Left ventricle myocardium inferior (tissue), 1 donor: ENCODE data around the gene ADAMTSL1. TPM values are rescaled to one million over a fixed set of nuclear protein-coding genes. Genes with fewer than 3 reads are reported as not detected.

ENCODE experiments used
- DNase-seq: peaks from one replicate; pipeline ENCODE4 v3.0.0-alpha.2; 2020
- H3K27ac ChIP-seq: fragments of 200-600 bp; replicated peaks from 2 replicates; pipeline ENCODE4 v1.8.0; 2021
- H3K27me3 ChIP-seq: fragments of 200-600 bp; 2 replicates; pipeline ENCODE4 v1.8.0; 2021; ENCODE audit warnings: low read depth
- H3K36me3 ChIP-seq: fragments of 200-600 bp; 2 replicates; pipeline ENCODE4 v1.8.0; 2021
- H3K4me1 ChIP-seq: fragments of 200-600 bp; 2 replicates; pipeline ENCODE4 v1.8.0; 2021
- H3K4me3 ChIP-seq: fragments of 200-600 bp; 2 replicates; pipeline ENCODE4 v1.8.0; 2021; ENCODE audit warnings: mild to moderate bottlenecking, moderate library complexity
- H3K9me3 ChIP-seq: fragments of 200-600 bp; replicated peaks from 2 replicates; pipeline ENCODE4 v1.8.0; 2021
- intact Hi-C: fragments of 100-400 bp; cut with micrococcal nuclease; formaldehyde crosslinking; loops from one replicate; pipeline ENCODE4 v1.11.0; 2022
- total RNA-seq: library from RNA; stranded (reverse); fragmentation: NEBNext Ultra II Directional; extraction: Animal tissue kit (Norgen Biotek cat#: 25700); gene quantifications from one replicate; pipeline ENCODE4 v1.2.1, GENCODE V29; 2021
- TF ChIP-seq, protein P1 (sequence below): fragments of 200-600 bp; IDR thresholded peaks from 2 replicates; pipeline ENCODE4 v1.8.0; 2021; ENCODE audit warnings: antibody characterized with exemption, mild to moderate bottlenecking, borderline replicate concordance
- donor health status: DM: no; HTN: yes; CAD: no; lungs with severe emphysema.

ADAMTSL1 gene
- total RNA-seq, 1 donor from 2014 or later = 1.7 TPM

- intact Hi-C loops = no loop called here
- DNase-seq = no peak
- TF ChIP-seq, protein P1, sequence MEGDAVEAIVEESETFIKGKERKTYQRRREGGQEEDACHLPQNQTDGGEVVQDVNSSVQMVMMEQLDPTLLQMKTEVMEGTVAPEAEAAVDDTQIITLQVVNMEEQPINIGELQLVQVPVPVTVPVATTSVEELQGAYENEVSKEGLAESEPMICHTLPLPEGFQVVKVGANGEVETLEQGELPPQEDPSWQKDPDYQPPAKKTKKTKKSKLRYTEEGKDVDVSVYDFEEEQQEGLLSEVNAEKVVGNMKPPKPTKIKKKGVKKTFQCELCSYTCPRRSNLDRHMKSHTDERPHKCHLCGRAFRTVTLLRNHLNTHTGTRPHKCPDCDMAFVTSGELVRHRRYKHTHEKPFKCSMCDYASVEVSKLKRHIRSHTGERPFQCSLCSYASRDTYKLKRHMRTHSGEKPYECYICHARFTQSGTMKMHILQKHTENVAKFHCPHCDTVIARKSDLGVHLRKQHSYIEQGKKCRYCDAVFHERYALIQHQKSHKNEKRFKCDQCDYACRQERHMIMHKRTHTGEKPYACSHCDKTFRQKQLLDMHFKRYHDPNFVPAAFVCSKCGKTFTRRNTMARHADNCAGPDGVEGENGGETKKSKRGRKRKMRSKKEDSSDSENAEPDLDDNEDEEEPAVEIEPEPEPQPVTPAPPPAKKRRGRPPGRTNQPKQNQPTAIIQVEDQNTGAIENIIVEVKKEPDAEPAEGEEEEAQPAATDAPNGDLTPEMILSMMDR = no peak
- H3K9me3 ChIP-seq = no peaks in the 10 kb centered on the region
- H3K36me3 ChIP-seq = no peaks in the 10 kb centered on the region
- no peak overlapping the region for H3K4me3 ChIP-seq
- no peak overlapping the region for H3K27ac ChIP-seq
- peaks cover 10% of the 10 kb centered on the region for H3K4me1 ChIP-seq
- H3K27me3 ChIP-seq = peaks cover 21% of the 10 kb centered on the region
These were observed 466.0 kb downstream of the ADAMTSL1 start for GRCh38 chr9:18939943-18940342.

- Histone ChIP-seq H3K4me3 (no peak overlapping the region), H3K27me3 (peaks cover 17% of the 10 kb centered on the region), H3K9me3 (no peaks in the 10 kb centered on the region), H3K27ac (no peak overlapping the region), H3K4me1 (peaks cover 10% of the 10 kb centered on the region), H3K36me3 (no peaks in the 10 kb centered on the region)
- TF ChIP-seq, protein P1 = no peak
- DNase-seq = no peak
- intact Hi-C loops = no loop called here
These were observed 467.2 kb downstream of the ADAMTSL1 start for GRCh38 chr9:18941060-18941740.

GRCh38 chr9:18942801-18943200, 468.8 kb downstream of the ADAMTSL1 start:
- H3K27ac ChIP-seq = no peak overlapping the region
- H3K4me1 ChIP-seq = peaks cover 10% of the 10 kb centered on the region
- intact Hi-C loops = no loop called here
- no peaks in the 10 kb centered on the region for H3K9me3 ChIP-seq
- TF ChIP-seq, protein P1 = no peak
- H3K27me3 ChIP-seq = peaks cover 6% of the 10 kb centered on the region
- H3K36me3 ChIP-seq = no peaks in the 10 kb centered on the region
- DNase-seq = no peak
- H3K4me3 ChIP-seq = no peak overlapping the region

GRCh38 chr9:18947892-18948339, 474.0 kb downstream of the ADAMTSL1 start:
- TF ChIP-seq, protein P1 = no peak
- intact Hi-C loops = no loop called here
- no peaks in the 10 kb centered on the region for H3K27me3 ChIP-seq
- no peaks in the 10 kb centered on the region for H3K9me3 ChIP-seq
- H3K27ac ChIP-seq = no peak overlapping the region
- H3K36me3 ChIP-seq = no peaks in the 10 kb centered on the region
- DNase-seq = no peak
- no peak overlapping the region for H3K4me3 ChIP-seq
- no peaks in the 10 kb centered on the region for H3K4me1 ChIP-seq

- Histone ChIP-seq H3K27me3 (no peaks in the 10 kb centered on the region), H3K27ac (no peak overlapping the region), H3K4me3 (no peak overlapping the region), H3K36me3 (no peaks in the 10 kb centered on the region), H3K4me1 (no peaks in the 10 kb centered on the region), H3K9me3 (no peaks in the 10 kb centered on the region)
- intact Hi-C loops = no loop called here
- no peak for DNase-seq
- TF ChIP-seq, protein P1 = no peak
These were observed 478.0 kb downstream of the ADAMTSL1 start for GRCh38 chr9:18951936-18952335.
